ENCODE data around the gene HJURP. TPM values are rescaled to one million over a fixed set of nuclear protein-coding genes. Genes with fewer than 3 reads are reported as not detected.

HJURP gene
- polyA plus RNA-seq, 1 of the 3 experiments (the other 2 are of a cell fraction) = 13.2 TPM

DNA sequence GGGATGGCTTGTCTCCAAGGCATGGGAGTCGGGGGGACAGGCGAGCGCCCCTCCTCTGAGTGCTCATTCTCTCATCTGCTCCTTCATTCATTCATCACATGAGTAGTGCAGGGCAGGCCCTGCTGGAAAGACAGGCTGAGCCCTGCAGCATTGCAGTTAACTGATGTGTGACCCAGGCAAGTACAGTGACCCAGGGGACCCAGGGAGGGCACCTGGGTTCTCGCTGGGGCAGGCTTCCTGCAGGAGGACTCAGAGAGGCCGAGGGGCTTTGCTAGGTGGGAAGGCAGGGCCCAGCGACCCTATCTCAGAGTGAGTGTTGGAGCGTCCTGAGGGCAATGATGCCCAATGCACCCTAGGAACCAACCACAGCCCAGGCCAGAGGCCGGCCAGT, 30.6 kb downstream of the HJURP start:
- H3K4me3 ChIP-seq (ENCODE audit: low read depth in 2 of 2, low read length in 1 of 2) = no peak overlapping the region
- H4K20me1 ChIP-seq (ENCODE audit: insufficient read depth) = no peaks in the 10 kb centered on the region
- no peak overlapping the region for H2AFZ ChIP-seq (ENCODE audit: low read depth)
- no peak overlapping the region for H3K9ac ChIP-seq
- H3K79me2 ChIP-seq (ENCODE audit: insufficient read depth) = no peaks in the 10 kb centered on the region
- no peaks in the 10 kb centered on the region for H3K27me3 ChIP-seq (ENCODE audit: insufficient read depth)
- H3K9me3 ChIP-seq = no peaks in the 10 kb centered on the region
- no peak overlapping the region for H3K27ac ChIP-seq (ENCODE audit: low read depth in 2 of 2, low read length in 1 of 2)
- H3K4me2 ChIP-seq = no peak overlapping the region
- DNase-seq = no peak
- ChIA-PET POLR2A (no interaction called here), CTCF (interaction anchor here (0.9 kb wide), 1 partner anchor 9 kb away, joined by 4 read pairs; no protein-coding TSS in a partner anchor)
- 76% methylated on average over 5 of the region's 8 CpGs for WGBS (ENCODE audit: low lambda C conversion rate)
- H3F3A ChIP-seq (replicated peaks; ENCODE audit: insufficient read depth) = no peaks in the 10 kb centered on the region
- H3K9me2 ChIP-seq = no peaks in the 10 kb centered on the region
- no peaks in the 10 kb centered on the region for H3K36me3 ChIP-seq (replicated peaks in 1 of 2; ENCODE audit: control insufficient read depth in 1 of 2, insufficient read depth in 2 of 2, low read length in 1 of 2)
- TF ChIP-seq POLR2AphosphoS5 (IDR thresholded peaks at IDR 0.05; ENCODE audit: low read depth, low read length) (no peak), RXRA (IDR thresholded peaks at IDR 0.05; ENCODE audit: borderline replicate concordance, low read depth) (no peak), JUND (IDR thresholded peaks at IDR 0.05) (no peak)
- no peaks in the 10 kb centered on the region for H3K4me1 ChIP-seq (ENCODE audit: control insufficient read depth in 1 of 2, insufficient read depth in 2 of 2, low read depth in 1 of 2, low read length in 1 of 2)

DNA sequence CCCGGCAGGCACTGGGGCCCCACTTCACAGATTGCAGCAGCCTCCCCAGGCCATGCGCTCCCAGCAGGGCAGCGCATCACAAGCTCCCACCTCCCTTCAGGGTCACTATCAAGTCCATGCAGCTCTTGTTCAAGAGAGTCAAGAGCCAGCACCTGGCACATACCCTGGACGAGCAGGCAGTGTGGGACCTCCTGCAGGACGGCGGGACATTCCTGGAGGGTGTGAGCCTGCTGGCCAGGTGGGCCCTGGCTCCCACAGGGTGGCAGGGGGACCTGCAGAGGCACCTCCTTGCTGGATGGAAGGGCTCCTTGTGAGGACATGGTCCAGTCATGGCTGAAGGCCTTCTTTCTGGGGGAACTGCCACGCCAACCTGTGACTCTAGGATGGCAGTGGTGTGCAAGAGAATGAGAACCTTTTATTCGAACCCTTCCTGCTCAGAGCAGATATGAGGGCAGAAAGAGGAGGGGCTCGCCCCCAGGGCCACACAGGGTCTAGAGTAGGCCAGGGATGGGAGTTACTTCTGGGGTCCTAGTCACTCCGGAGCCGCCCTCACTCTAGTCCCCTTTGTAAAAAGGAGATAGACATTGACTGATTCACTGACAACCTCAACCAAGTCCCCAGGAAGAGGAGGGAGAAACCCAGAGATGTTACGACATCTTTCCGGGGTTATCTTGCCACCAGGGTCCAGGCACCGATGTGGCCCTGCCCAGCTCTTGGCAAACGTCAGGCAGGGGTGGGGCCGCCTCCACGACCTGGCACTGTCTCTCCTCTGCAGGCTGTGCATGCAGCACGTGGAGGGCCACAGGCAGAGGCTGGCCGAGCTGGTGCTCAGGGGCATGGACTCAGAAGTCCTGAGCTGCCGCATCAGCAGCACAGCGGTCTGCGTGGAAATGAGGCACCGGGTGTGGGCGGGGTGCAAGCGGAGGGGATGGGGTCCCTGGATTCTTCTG, 31.3 kb downstream of the HJURP start:
- Histone ChIP-seq H3K9ac (no peak overlapping the region), H3F3A (replicated peaks; ENCODE audit: insufficient read depth) (no peaks in the 10 kb centered on the region), H3K27ac (ENCODE audit: low read depth in 2 of 2, low read length in 1 of 2) (no peak overlapping the region), H3K36me3 (replicated peaks in 1 of 2; ENCODE audit: control insufficient read depth in 1 of 2, insufficient read depth in 2 of 2, low read length in 1 of 2) (no peaks in the 10 kb centered on the region), H3K4me3 (ENCODE audit: low read depth in 2 of 2, low read length in 1 of 2) (no peak overlapping the region), H3K27me3 (ENCODE audit: insufficient read depth) (no peaks in the 10 kb centered on the region), H2AFZ (ENCODE audit: low read depth) (no peak overlapping the region), H3K9me3 (no peaks in the 10 kb centered on the region), H3K4me1 (ENCODE audit: control insufficient read depth in 1 of 2, insufficient read depth in 2 of 2, low read depth in 1 of 2, low read length in 1 of 2) (no peaks in the 10 kb centered on the region), H3K4me2 (no peak overlapping the region), H3K79me2 (ENCODE audit: insufficient read depth) (no peaks in the 10 kb centered on the region), H3K9me2 (no peaks in the 10 kb centered on the region), H4K20me1 (ENCODE audit: insufficient read depth) (no peaks in the 10 kb centered on the region)
- 79% methylated on average over 16 of the region's 25 CpGs for WGBS (ENCODE audit: low lambda C conversion rate)
- CTCF ChIA-PET = no interaction called here
- POLR2A ChIA-PET = no interaction called here
- DNase-seq = no peak
- TF ChIP-seq NFIC (IDR thresholded peaks at IDR 0.05; ENCODE audit: borderline replicate concordance) (no peak), MEF2A (IDR thresholded peaks at IDR 0.05; ENCODE audit: borderline replicate concordance, low read depth) (no peak), TEAD4 (IDR thresholded peaks at IDR 0.05; ENCODE audit: borderline replicate concordance, insufficient read depth) (no peak), RFX5 (IDR thresholded peaks at IDR 0.05; ENCODE audit: low read length) (no peak), EP300 (IDR thresholded peaks at IDR 0.05; ENCODE audit: borderline replicate concordance in 1 of 2, low read depth in 1 of 2, low read length in 1 of 2) (no peak), POLR2AphosphoS5 (IDR thresholded peaks at IDR 0.05; ENCODE audit: low read depth, low read length) (no peak), SIN3A (IDR thresholded peaks at IDR 0.05; ENCODE audit: borderline replicate concordance, low read depth, low read length) (no peak), RXRA (IDR thresholded peaks at IDR 0.05; ENCODE audit: borderline replicate concordance, low read depth) (no peak), ELF1 (IDR thresholded peaks at IDR 0.05) (no peak), YY1 (IDR thresholded peaks at IDR 0.05; ENCODE audit: low read depth) (no peak), FOXM1 (IDR thresholded peaks at IDR 0.05; ENCODE audit: low read depth) (no peak), TCF12 (IDR thresholded peaks at IDR 0.05) (no peak), RCOR1 (IDR thresholded peaks at IDR 0.05; ENCODE audit: low read length) (no peak), RAD21 (IDR thresholded peaks at IDR 0.05; ENCODE audit: low read length) (no peak), MXI1 (IDR thresholded peaks at IDR 0.05; ENCODE audit: low read depth, low read length) (no peak), FOXJ3 (CRISPR knock-in tag; IDR thresholded peaks at IDR 0.05) (no peak)
- TF ChIP-seq, protein P1, sequence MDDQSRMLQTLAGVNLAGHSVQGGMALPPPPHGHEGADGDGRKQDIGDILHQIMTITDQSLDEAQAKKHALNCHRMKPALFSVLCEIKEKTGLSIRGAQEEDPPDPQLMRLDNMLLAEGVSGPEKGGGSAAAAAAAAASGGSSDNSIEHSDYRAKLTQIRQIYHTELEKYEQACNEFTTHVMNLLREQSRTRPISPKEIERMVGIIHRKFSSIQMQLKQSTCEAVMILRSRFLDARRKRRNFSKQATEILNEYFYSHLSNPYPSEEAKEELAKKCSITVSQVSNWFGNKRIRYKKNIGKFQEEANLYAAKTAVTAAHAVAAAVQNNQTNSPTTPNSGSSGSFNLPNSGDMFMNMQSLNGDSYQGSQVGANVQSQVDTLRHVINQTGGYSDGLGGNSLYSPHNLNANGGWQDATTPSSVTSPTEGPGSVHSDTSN (IDR thresholded peaks at IDR 0.05) = no peak
- TF ChIP-seq, protein P2, sequence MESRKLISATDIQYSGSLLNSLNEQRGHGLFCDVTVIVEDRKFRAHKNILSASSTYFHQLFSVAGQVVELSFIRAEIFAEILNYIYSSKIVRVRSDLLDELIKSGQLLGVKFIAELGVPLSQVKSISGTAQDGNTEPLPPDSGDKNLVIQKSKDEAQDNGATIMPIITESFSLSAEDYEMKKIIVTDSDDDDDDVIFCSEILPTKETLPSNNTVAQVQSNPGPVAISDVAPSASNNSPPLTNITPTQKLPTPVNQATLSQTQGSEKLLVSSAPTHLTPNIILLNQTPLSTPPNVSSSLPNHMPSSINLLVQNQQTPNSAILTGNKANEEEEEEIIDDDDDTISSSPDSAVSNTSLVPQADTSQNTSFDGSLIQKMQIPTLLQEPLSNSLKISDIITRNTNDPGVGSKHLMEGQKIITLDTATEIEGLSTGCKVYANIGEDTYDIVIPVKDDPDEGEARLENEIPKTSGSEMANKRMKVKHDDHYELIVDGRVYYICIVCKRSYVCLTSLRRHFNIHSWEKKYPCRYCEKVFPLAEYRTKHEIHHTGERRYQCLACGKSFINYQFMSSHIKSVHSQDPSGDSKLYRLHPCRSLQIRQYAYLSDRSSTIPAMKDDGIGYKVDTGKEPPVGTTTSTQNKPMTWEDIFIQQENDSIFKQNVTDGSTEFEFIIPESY (IDR thresholded peaks at IDR 0.05; ENCODE audit: borderline replicate concordance, low read depth) = no peak
- TF ChIP-seq, protein P3, sequence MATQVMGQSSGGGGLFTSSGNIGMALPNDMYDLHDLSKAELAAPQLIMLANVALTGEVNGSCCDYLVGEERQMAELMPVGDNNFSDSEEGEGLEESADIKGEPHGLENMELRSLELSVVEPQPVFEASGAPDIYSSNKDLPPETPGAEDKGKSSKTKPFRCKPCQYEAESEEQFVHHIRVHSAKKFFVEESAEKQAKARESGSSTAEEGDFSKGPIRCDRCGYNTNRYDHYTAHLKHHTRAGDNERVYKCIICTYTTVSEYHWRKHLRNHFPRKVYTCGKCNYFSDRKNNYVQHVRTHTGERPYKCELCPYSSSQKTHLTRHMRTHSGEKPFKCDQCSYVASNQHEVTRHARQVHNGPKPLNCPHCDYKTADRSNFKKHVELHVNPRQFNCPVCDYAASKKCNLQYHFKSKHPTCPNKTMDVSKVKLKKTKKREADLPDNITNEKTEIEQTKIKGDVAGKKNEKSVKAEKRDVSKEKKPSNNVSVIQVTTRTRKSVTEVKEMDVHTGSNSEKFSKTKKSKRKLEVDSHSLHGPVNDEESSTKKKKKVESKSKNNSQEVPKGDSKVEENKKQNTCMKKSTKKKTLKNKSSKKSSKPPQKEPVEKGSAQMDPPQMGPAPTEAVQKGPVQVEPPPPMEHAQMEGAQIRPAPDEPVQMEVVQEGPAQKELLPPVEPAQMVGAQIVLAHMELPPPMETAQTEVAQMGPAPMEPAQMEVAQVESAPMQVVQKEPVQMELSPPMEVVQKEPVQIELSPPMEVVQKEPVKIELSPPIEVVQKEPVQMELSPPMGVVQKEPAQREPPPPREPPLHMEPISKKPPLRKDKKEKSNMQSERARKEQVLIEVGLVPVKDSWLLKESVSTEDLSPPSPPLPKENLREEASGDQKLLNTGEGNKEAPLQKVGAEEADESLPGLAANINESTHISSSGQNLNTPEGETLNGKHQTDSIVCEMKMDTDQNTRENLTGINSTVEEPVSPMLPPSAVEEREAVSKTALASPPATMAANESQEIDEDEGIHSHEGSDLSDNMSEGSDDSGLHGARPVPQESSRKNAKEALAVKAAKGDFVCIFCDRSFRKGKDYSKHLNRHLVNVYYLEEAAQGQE (IDR thresholded peaks at IDR 0.05; ENCODE audit: low read depth, low read length) = no peak

Measured in SK-N-SH (cell line).